PC-9 (cell line): Measurements from ENCODE around the gene PROM1.

Source experiments
- CTCF ChIP-seq: fragments of 200-600 bp; sonication (generic); conservative IDR thresholded peaks from 2 replicates; pipeline ENCODE4 v1.6.1; 2017; ENCODE audit warnings: mixed run types, antibody characterized with exemption, mild to moderate bottlenecking, moderate library complexity
- EZH2 ChIP-seq: fragments of 200-600 bp; sonication (generic); IDR thresholded peaks from 2 replicates; pipeline ENCODE4 v1.8.0; 2017; ENCODE audit warnings: antibody characterized with exemption, low read depth

- TF ChIP-seq CTCF: no peak
- no peak for TF ChIP-seq EZH2
Measured at GRCh38 chr4:16027114-16027513, 56.7 kb downstream of the PROM1 start.
